ENCODE data around the gene MARCHF3.

DNA sequence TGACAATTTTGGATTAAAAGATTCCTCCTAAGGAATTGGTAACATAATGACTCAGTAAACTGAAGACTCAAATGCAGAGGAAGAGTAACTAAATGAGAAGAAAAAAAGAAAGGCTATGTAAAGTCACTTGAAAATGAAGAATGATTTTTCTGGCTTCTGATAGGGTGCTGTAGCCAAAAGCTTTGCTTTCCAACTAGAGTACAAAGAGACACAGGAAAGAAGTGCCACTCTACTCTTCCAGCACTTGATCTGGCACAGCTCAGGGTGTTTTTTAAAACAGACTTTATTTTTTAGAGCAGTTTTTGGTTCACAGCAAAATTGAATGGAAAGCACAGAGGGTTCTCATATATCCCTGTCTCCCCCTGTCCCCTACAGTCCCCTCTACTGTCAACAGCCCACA lies 130.9 kb downstream of the MARCHF3 start:
- TF ChIP-seq, protein P1, sequence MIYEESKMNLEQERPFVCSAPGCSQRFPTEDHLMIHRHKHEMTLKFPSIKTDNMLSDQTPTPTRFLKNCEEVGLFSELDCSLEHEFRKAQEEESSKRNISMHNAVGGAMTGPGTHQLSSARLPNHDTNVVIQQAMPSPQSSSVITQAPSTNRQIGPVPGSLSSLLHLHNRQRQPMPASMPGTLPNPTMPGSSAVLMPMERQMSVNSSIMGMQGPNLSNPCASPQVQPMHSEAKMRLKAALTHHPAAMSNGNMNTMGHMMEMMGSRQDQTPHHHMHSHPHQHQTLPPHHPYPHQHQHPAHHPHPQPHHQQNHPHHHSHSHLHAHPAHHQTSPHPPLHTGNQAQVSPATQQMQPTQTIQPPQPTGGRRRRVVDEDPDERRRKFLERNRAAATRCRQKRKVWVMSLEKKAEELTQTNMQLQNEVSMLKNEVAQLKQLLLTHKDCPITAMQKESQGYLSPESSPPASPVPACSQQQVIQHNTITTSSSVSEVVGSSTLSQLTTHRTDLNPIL (CRISPR knock-in tag; IDR thresholded peaks at IDR 0.05; ENCODE audit: low read depth), result no peak
- TF ChIP-seq PPARA (CRISPR knock-in tag; IDR thresholded peaks at IDR 0.05; ENCODE audit: borderline replicate concordance) (no peak), ZNF70 (CRISPR knock-in tag; IDR thresholded peaks at IDR 0.05) (no peak), OSR1 (CRISPR knock-in tag; IDR thresholded peaks at IDR 0.05) (no peak), RARB (CRISPR knock-in tag; IDR thresholded peaks at IDR 0.05) (no peak), ZFP3 (CRISPR knock-in tag; IDR thresholded peaks at IDR 0.05) (no peak), TCF4 (CRISPR knock-in tag; IDR thresholded peaks at IDR 0.05; ENCODE audit: borderline replicate concordance) (no peak), SNAI2 (CRISPR knock-in tag; IDR thresholded peaks at IDR 0.05) (no peak), ESRRG (CRISPR knock-in tag; IDR thresholded peaks at IDR 0.05) (no peak), ARNTL (CRISPR knock-in tag; IDR thresholded peaks at IDR 0.05; ENCODE audit: borderline replicate concordance, low read depth) (no peak)
- TF ChIP-seq, protein P2, sequence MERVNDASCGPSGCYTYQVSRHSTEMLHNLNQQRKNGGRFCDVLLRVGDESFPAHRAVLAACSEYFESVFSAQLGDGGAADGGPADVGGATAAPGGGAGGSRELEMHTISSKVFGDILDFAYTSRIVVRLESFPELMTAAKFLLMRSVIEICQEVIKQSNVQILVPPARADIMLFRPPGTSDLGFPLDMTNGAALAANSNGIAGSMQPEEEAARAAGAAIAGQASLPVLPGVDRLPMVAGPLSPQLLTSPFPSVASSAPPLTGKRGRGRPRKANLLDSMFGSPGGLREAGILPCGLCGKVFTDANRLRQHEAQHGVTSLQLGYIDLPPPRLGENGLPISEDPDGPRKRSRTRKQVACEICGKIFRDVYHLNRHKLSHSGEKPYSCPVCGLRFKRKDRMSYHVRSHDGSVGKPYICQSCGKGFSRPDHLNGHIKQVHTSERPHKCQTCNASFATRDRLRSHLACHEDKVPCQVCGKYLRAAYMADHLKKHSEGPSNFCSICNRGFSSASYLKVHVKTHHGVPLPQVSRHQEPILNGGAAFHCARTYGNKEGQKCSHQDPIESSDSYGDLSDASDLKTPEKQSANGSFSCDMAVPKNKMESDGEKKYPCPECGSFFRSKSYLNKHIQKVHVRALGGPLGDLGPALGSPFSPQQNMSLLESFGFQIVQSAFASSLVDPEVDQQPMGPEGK (CRISPR knock-in tag; IDR thresholded peaks at IDR 0.05; ENCODE audit: borderline replicate concordance), result no peak
- TF ChIP-seq, protein P3, sequence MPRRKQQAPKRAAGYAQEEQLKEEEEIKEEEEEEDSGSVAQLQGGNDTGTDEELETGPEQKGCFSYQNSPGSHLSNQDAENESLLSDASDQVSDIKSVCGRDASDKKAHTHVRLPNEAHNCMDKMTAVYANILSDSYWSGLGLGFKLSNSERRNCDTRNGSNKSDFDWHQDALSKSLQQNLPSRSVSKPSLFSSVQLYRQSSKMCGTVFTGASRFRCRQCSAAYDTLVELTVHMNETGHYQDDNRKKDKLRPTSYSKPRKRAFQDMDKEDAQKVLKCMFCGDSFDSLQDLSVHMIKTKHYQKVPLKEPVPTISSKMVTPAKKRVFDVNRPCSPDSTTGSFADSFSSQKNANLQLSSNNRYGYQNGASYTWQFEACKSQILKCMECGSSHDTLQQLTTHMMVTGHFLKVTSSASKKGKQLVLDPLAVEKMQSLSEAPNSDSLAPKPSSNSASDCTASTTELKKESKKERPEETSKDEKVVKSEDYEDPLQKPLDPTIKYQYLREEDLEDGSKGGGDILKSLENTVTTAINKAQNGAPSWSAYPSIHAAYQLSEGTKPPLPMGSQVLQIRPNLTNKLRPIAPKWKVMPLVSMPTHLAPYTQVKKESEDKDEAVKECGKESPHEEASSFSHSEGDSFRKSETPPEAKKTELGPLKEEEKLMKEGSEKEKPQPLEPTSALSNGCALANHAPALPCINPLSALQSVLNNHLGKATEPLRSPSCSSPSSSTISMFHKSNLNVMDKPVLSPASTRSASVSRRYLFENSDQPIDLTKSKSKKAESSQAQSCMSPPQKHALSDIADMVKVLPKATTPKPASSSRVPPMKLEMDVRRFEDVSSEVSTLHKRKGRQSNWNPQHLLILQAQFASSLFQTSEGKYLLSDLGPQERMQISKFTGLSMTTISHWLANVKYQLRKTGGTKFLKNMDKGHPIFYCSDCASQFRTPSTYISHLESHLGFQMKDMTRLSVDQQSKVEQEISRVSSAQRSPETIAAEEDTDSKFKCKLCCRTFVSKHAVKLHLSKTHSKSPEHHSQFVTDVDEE (CRISPR knock-in tag; IDR thresholded peaks at IDR 0.05), result no peak
